Hepatocyte (in vitro differentiated cells): ENCODE data around the gene CATSPERE. TPM values are rescaled to one million over a fixed set of nuclear protein-coding genes. Genes with fewer than 3 reads are reported as not detected.

Source experiments
- DNase-seq: peaks from one replicate; pipeline ENCODE4 v3.0.0-alpha.2; 2016; ENCODE audit warnings: low spot score
- H2AFZ ChIP-seq: fragments of 200-600 bp; sonication (generic); 2 replicates; pipeline ENCODE4 v1.6.0; 2016; ENCODE audit warnings: antibody characterized with exemption, mild to moderate bottlenecking
- H3K27ac ChIP-seq: fragments of 200-600 bp; sonication (generic); 2 replicates; pipeline ENCODE4 v1.5.1; 2016; ENCODE audit warnings: mild to moderate bottlenecking
- H3K27me3 ChIP-seq: fragments of 200-600 bp; sonication (generic); 2 replicates; pipeline ENCODE4 v1.6.1; 2016
- H3K36me3 ChIP-seq: fragments of 200-600 bp; sonication (generic); replicated peaks from 2 replicates; pipeline ENCODE4 v1.5.1; 2016; ENCODE audit warnings: low read depth; ENCODE audit not compliant: insufficient read depth
- H3K4me1 ChIP-seq: fragments of 200-600 bp; sonication (generic); 2 replicates; pipeline ENCODE4 v1.5.1; 2016; ENCODE audit warnings: mild to moderate bottlenecking, moderate library complexity; ENCODE audit not compliant: insufficient read depth
- H3K4me2 ChIP-seq: fragments of 200-600 bp; sonication (generic); 2 replicates; pipeline ENCODE4 v1.6.0; 2016
- H3K4me3 ChIP-seq: fragments of 200-600 bp; sonication (generic); 2 replicates; pipeline ENCODE4 v1.5.1; 2016; ENCODE audit warnings: mild to moderate bottlenecking
- H3K79me2 ChIP-seq: fragments of 200-600 bp; sonication (generic); 2 replicates; pipeline ENCODE4 v1.6.0; 2017; ENCODE audit warnings: mild to moderate bottlenecking
- H3K9me2 ChIP-seq: fragments of 200-600 bp; sonication (generic); replicated peaks from 2 replicates; pipeline ENCODE4 v1.6.0; 2017; ENCODE audit warnings: mild to moderate bottlenecking; ENCODE audit not compliant: insufficient read depth
- H3K9me3 ChIP-seq: fragments of 200-600 bp; sonication (generic); 2 replicates; pipeline ENCODE4 v1.5.1; 2016; ENCODE audit warnings: low read depth, mild to moderate bottlenecking
- H4K20me1 ChIP-seq: fragments of 200-600 bp; sonication (generic); 2 replicates; pipeline ENCODE4 v1.6.0; 2016; ENCODE audit warnings: mild to moderate bottlenecking; ENCODE audit not compliant: insufficient read depth, poor library complexity, severe bottlenecking
- EZH2 ChIP-seq: fragments of 200-600 bp; sonication (generic); IDR thresholded peaks from 2 replicates; pipeline ENCODE4 v1.6.1; 2016; ENCODE audit warnings: antibody characterized with exemption, mild to moderate bottlenecking, borderline replicate concordance
- EZH2phosphoT487 ChIP-seq: fragments of 200-600 bp; sonication (generic); IDR thresholded peaks from one replicate; pipeline ENCODE4 v1.6.1; 2018; ENCODE audit warnings: antibody characterized with exemption, mild to moderate bottlenecking, low read depth, moderate library complexity; ENCODE audit not compliant: unreplicated experiment, severe bottlenecking
- WGBS: methylation state at CpG from one replicate; pipeline ENCODE4 v1.1.6; 2016; ENCODE audit warnings: low lambda C conversion rate; ENCODE audit errors: missing lambda C conversion rate; 5-methylcytosine and 5-hydroxymethylcytosine counted together
- polyA plus RNA-seq: library from polyadenylated mRNA; unstranded; fragments of >200 nt; fragmentation: Nextera tagmentation; extraction: Ambion mirVana; gene quantifications from 2 replicates; pipeline ENCODE4 v1.2.1, GENCODE V29; 2016
- total RNA-seq: library from RNA; depleted of rRNA; stranded (reverse); fragments of >200 nt; gene quantifications from 2 replicates; pipeline ENCODE4 v1.2.3, GENCODE V29; 2014
- TF ChIP-seq, protein P1 (sequence below): fragments of 200-600 bp; sonication (generic); IDR thresholded peaks from 2 replicates; pipeline ENCODE4 v1.5.1; 2016; ENCODE audit warnings: antibody characterized with exemption, mild to moderate bottlenecking; ENCODE audit not compliant: poor library complexity

CATSPERE gene
- total and polyA plus RNA-seq, 2 experiments from 2014 or later: 1.0 to 2.3 TPM

DNA sequence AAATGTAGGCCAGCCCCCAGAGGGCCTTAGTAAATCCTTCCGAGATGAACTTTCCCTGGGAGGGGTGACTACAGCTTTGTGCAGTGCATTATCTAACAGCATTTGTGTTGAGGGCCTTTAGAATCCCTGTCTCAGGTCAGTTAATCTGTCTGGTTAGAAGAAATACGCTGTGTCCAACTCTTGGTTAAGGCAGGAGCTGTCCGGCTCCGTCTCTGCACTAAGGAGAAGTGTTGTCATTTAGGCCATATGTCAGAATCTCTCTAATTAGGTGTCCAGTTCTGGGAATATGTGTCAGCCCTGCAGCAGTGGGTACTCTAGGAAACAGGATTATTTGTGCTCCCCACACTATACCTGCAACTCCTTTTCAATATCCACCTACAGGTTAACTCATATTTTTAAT, 124.8 kb downstream of the CATSPERE start:
- no peaks in the 10 kb centered on the region for H4K20me1 ChIP-seq
- WGBS: 89% methylated on average over 4 of the region's 4 CpGs
- H3K9me2 ChIP-seq: no peaks in the 10 kb centered on the region
- TF ChIP-seq EZH2phosphoT487 (no peak), EZH2 (no peak)
- TF ChIP-seq, protein P1, sequence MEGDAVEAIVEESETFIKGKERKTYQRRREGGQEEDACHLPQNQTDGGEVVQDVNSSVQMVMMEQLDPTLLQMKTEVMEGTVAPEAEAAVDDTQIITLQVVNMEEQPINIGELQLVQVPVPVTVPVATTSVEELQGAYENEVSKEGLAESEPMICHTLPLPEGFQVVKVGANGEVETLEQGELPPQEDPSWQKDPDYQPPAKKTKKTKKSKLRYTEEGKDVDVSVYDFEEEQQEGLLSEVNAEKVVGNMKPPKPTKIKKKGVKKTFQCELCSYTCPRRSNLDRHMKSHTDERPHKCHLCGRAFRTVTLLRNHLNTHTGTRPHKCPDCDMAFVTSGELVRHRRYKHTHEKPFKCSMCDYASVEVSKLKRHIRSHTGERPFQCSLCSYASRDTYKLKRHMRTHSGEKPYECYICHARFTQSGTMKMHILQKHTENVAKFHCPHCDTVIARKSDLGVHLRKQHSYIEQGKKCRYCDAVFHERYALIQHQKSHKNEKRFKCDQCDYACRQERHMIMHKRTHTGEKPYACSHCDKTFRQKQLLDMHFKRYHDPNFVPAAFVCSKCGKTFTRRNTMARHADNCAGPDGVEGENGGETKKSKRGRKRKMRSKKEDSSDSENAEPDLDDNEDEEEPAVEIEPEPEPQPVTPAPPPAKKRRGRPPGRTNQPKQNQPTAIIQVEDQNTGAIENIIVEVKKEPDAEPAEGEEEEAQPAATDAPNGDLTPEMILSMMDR: no peak
- no peaks in the 10 kb centered on the region for H3K9me3 ChIP-seq
- no peak overlapping the region for H3K4me3 ChIP-seq
- no peak overlapping the region for H3K4me2 ChIP-seq
- H3K36me3 ChIP-seq: no peaks in the 10 kb centered on the region
- H2AFZ ChIP-seq: no peak overlapping the region
- H3K79me2 ChIP-seq: no peaks in the 10 kb centered on the region
- no peaks in the 10 kb centered on the region for H3K27me3 ChIP-seq
- H3K27ac ChIP-seq: no peak overlapping the region
- DNase-seq: no peak
- H3K4me1 ChIP-seq: no peaks in the 10 kb centered on the region

DNA sequence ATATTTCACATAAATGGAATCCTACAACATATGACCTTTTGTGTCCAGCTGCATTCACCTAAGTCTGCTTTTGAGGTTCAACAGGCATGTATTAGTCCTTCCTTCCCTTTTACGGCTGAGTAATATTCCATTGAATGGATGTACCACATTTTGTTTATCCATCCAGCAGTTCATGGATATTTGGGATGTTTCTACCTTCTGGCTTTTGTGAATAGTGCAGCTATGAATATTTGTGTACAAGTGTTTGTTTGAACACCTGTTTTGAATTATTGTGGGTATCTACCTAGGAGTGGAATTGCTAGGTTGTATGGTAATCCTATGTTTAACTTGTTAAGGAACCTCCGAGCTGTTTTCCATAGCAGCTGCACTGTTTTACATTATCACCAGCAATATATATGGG, 129.6 kb downstream of the CATSPERE start:
- H3K9me3 ChIP-seq: no peaks in the 10 kb centered on the region
- no peak overlapping the region for H3K27ac ChIP-seq
- whole genome bisulfite sequencing: 93% methylated on average over 2 of the region's 2 CpGs
- no peak overlapping the region for H2AFZ ChIP-seq
- no peaks in the 10 kb centered on the region for H3K4me1 ChIP-seq
- no peak overlapping the region for H3K4me2 ChIP-seq
- no peaks in the 10 kb centered on the region for H3K79me2 ChIP-seq
- H3K4me3 ChIP-seq: no peak overlapping the region
- no peaks in the 10 kb centered on the region for H3K27me3 ChIP-seq
- H3K9me2 ChIP-seq: no peaks in the 10 kb centered on the region
- no peaks in the 10 kb centered on the region for H4K20me1 ChIP-seq
- DNase-seq: no peak
- no peaks in the 10 kb centered on the region for H3K36me3 ChIP-seq
- no peak for TF ChIP-seq EZH2
- TF ChIP-seq, protein P1: no peak
- TF ChIP-seq EZH2phosphoT487: no peak

DNA sequence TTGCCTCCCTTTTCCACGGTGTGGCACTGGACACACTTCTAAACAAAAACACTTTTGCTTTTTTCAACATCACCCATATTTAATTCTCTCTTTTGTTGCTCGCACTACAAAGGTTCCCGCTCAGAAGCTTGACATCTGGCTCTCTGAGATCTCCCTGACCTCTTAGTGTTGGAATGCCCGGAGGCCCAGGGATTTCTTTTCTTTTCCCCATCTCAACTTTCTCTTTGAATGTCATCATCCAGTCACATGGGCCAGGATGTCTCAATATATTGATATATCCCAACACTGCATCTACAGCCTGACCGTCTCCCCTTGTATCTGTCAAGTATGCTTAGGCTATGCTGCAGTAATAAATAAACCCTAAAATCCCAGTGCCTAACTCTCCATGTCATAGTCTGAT, 137.5 kb downstream of the CATSPERE start:
- H3K79me2 ChIP-seq: no peaks in the 10 kb centered on the region
- H2AFZ ChIP-seq: no peak overlapping the region
- H3K4me3 ChIP-seq: no peak overlapping the region
- no peak for TF ChIP-seq EZH2phosphoT487
- TF ChIP-seq EZH2: no peak
- TF ChIP-seq, protein P1: no peak
- 91% methylated on average over 5 of the region's 5 CpGs for WGBS
- H4K20me1 ChIP-seq: no peaks in the 10 kb centered on the region
- DNase-seq: no peak
- H3K27ac ChIP-seq: no peak overlapping the region
- H3K9me3 ChIP-seq: no peaks in the 10 kb centered on the region
- no peaks in the 10 kb centered on the region for H3K4me1 ChIP-seq
- H3K9me2 ChIP-seq: no peaks in the 10 kb centered on the region
- H3K36me3 ChIP-seq: no peaks in the 10 kb centered on the region
- no peaks in the 10 kb centered on the region for H3K27me3 ChIP-seq
- no peak overlapping the region for H3K4me2 ChIP-seq

DNA sequence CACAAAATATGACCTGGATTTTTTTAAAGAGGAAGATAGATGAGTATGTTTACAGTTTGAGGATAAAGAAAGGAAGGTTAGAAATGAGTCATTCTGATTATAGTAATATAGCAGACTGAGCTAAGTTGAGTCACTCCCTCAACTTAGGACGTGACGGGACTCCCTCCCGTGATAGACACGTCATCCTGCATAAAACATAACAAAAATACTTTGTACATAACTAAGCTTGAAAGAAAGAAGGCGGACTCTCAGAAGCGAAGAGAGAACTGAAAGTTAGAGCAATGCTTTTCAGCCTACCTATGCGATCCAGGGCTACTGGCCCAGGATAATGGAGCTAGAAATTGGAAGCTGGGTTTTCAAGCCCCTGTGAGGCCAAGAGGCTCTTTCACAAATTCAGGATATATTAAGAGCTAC, 138.9 kb downstream of the CATSPERE start:
- 67% methylated on average over 7 of the region's 7 CpGs for WGBS
- Histone ChIP-seq H2AFZ (peak overlapping the region; percentile 48), H3K27ac (peak overlapping the region; percentile 86), H3K79me2 (no peaks in the 10 kb centered on the region), H3K36me3 (no peaks in the 10 kb centered on the region), H3K4me1 (no peaks in the 10 kb centered on the region), H3K4me3 (no peak overlapping the region), H3K27me3 (no peaks in the 10 kb centered on the region), H3K4me2 (peak overlapping the region; percentile 63), H4K20me1 (no peaks in the 10 kb centered on the region), H3K9me2 (no peaks in the 10 kb centered on the region), H3K9me3 (no peaks in the 10 kb centered on the region)
- peak; percentile 74 for DNase-seq
- TF ChIP-seq EZH2phosphoT487: no peak
- TF ChIP-seq, protein P1: no peak
- no peak for TF ChIP-seq EZH2
